Heart left ventricle (tissue), 13 donors: ENCODE measurements around the gene RELCH.

Experiments
- CTCF ChIP-seq, 12 donors: fragments of 200-600 bp; sonication (generic) in 4 of 12; IDR thresholded peaks; one replicate each; pipeline versions ENCODE4 v1.5.0 to v1.8.0; 2018 to 2022; ENCODE audit warnings: antibody characterized with exemption in 12 of 12, mild to moderate bottlenecking in 5 of 12
- POLR2A ChIP-seq, 2 donors: fragments of 450-650 bp; IDR thresholded peaks; one replicate each; pipeline ENCODE4 v1.6.1; 2017; ENCODE audit warnings: antibody characterized with exemption in 2 of 2, mild to moderate bottlenecking in 2 of 2, moderate library complexity in 2 of 2
- donor health status: ischemic (EF 13 %, LVEDD 7.1; RV severe dilation, severe dysfunction).
- donor health status: DM: no; HTN: yes; CAD: no.
- donor health status: DM: no; HTN: no; CAD: no.
- donor health status: ischemic (EF 25% LVEDD 6.9; RV normal size, moderate dysfunction).
- donor health status: ischemic (EF 25% LVEDD 5.7; RV mildly dilated, moderate dysfunction).
- donor health status: ischemic (EF 35%, LVEDD 5.7; RV mildly dilated, moderate dysfunction).
- donor health status: nonischemic (EF 11% LVEDD 7.7; RV severe dilation, severe dysfunction).
- donor health status: DM: yes; HTN: yes; CAD: no.
- donor health status: PGD.
- donor health status: ischemic (EF 29% LVEDD 5.4; RV normal size, mild dysfunction).
- donor health status: nonischemic (EF 23%, LVEDD 6.1; RV moderate dilation, normal function).

GRCh38 chr18:62301322-62301721 lies 114.3 kb downstream of the RELCH start:
- no peak for TF ChIP-seq POLR2A (IDR thresholded peaks at IDR 0.05)
- no peak for TF ChIP-seq CTCF (IDR thresholded peaks at IDR 0.05)
